GM12865 (cell line): Measurements from ENCODE around the gene STARD13.

ENCODE experiments used
- DNase-seq: peaks from one replicate; pipeline ENCODE4 v3.0.0; 2010; ENCODE audit warnings: low read depth
- H3K4me3 ChIP-seq: 2 replicates; pipeline ENCODE4 v1.5.1; 2011; ENCODE audit warnings: mild to moderate bottlenecking, low read depth, low read length, control low read depth
- CTCF ChIP-seq: IDR thresholded peaks from 2 replicates; pipeline ENCODE4 v1.5.1; 2011; ENCODE audit warnings: low read length, control low read depth, low read depth, inconsistent platforms; ENCODE audit not compliant: insufficient read depth; ENCODE audit errors: missing control alignments

Gene STARD13

GRCh38 chr13:33070713-33071112, 214.8 kb downstream of the STARD13 start:
- no peak for TF ChIP-seq CTCF
- DNase-seq: no peak
- H3K4me3 ChIP-seq: no peak overlapping the region

- TF ChIP-seq CTCF: peak; percentile 11
- DNase-seq: peak; percentile 48
- no peak overlapping the region for H3K4me3 ChIP-seq
Observed at GRCh38 chr13:33069365-33069764, 216.2 kb downstream of the STARD13 start.

- TF ChIP-seq CTCF: no peak
- no peak overlapping the region for H3K4me3 ChIP-seq
- DNase-seq: no peak
Observed at GRCh38 chr13:33066329-33066728, 219.2 kb downstream of the STARD13 start.

DNA sequence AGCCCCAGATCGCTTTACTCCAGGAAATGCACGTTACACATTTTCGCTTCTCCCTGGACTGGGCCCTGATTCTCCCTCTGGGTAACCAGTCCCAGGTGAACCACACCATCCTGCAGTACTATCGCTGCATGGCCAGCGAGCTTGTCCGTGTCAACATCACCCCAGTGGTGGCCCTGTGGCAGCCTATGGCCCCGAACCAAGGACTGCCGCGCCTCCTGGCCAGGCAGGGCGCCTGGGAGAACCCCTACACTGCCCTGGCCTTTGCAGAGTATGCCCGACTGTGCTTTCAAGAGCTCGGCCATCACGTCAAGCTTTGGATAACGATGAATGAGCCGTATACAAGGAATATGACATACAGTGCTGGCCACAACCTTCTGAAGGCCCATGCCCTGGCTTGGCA, 224.7 kb downstream of the STARD13 start:
- DNase-seq: no peak
- no peak for TF ChIP-seq CTCF
- H3K4me3 ChIP-seq: no peak overlapping the region

DNA sequence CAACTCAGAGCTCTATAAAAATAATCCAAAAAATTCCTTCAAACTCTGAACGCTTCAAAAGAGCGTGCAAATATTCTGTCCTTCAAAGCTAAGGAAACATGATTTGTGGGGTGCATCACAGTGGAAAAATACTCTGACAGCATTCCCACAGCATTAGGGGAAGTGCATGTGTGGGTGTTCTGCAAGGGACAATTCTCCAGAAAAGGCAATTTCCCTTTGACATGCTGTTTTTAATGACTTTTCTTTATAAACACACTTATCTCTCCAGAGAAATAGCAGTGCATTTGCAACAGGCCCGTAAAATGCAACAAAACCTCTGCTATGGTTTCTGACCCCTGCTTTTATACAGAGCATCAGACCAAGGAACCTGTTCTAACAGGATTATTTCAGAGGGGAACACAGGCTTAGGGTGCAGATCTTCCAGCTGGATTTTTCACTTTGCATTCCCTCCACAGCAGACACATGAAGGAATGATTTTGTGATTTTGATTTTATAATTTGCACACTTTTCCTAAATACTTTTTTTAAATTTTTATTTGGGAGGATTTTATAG, 226.7 kb downstream of the STARD13 start:
- no peak for DNase-seq
- no peak for TF ChIP-seq CTCF
- no peak overlapping the region for H3K4me3 ChIP-seq

GRCh38 chr13:33057019-33057780, 228.4 kb downstream of the STARD13 start:
- TF ChIP-seq CTCF: peak; percentile 45
- no peak overlapping the region for H3K4me3 ChIP-seq
- DNase-seq: peak; percentile 49

- TF ChIP-seq CTCF: no peak
- DNase-seq: no peak
- no peak overlapping the region for H3K4me3 ChIP-seq
Observed at GRCh38 chr13:33053397-33054066, 232.0 kb downstream of the STARD13 start.
